ENCODE data around the gene SIRT6. TPM values are rescaled to one million over a fixed set of nuclear protein-coding genes. Genes with fewer than 3 reads are reported as not detected.
A peak's percentile ranks its signal among the peaks of the same experiment; 100 is the strongest.
"Not testable (repeated sequence)": the region's sequence is repeated elsewhere in the genome, so short reads cannot be mapped to it uniquely, and the experiment has no call there.

SIRT6 gene
- total RNA-seq, 2 donors from 2014 or later: 51.4 to 56.7 TPM

DNA sequence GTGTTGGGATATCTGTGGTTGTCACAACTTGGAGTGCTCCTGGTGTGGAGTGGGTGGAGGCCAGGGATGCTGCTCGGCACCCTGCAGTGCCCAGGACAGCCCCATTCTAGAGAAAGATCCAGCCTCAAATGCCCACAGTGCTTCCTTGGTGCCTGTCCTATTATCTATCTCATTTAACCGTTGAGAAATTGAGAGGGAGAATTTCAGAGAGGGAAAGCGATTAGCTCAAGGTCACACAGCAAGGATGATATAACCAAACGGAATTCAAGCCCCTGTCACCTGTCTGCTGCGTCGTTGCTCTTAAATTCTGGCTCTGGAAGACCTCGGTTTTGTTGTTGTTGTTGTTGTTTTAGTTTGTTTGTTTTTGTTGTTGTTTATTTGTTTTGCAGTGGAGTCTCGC lies 13.6 kb upstream of the SIRT6 start:
- no peak overlapping the region for H3K4me3 Mint-ChIP-seq
- no peak overlapping the region for H3K27ac Mint-ChIP-seq
- H3K4me1 Mint-ChIP-seq (ENCODE audit: low read depth in 2 of 2): peaks cover 11 to 16% of the 10 kb centered on the region in 2 donors

DNA sequence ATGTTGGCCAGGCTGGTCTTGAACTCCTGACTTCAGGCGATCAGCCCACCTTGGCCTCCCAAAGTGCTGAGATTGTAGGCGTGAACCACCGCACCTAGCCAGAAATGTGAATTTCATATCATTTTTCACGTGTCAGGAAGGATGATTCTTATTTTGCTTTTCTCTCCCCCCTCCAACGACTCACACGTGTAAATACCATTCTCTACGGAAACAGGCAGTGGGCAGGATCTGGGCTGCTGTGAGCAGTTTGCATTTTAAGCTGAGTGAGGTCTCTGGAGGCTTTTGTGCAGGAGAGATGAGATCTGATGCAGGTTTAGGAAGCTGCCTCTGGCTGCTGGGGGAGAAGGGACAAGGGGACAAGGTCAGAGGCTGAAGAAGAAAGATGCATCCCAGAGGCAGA lies 12.0 kb upstream of the SIRT6 start:
- Mint-ChIP-seq H3K4me1 (ENCODE audit: low read depth in 2 of 2) (peaks cover 11 to 16% of the 10 kb centered on the region in 2 donors), H3K4me3 (no peak overlapping the region), H3K27me3 (peaks cover 34 to 40% of the 10 kb centered on the region in 2 donors), H3K9me3 (peaks cover 8% of the 10 kb centered on the region), H3K36me3 (peaks cover 11% of the 10 kb centered on the region), H3K27ac (no peak overlapping the region)
- DNase-seq (ENCODE audit: low spot score) (no peak), ATAC-seq (no peak)

More for the DNA sequence above, 13.6 kb upstream of the SIRT6 start:
- no peak for ATAC-seq
- no peak for DNase-seq (ENCODE audit: low spot score)
- peaks cover 11% of the 10 kb centered on the region for H3K36me3 Mint-ChIP-seq
- H3K27me3 Mint-ChIP-seq: peaks cover 35 to 43% of the 10 kb centered on the region in 2 donors
- H3K9me3 Mint-ChIP-seq: peaks cover 8% of the 10 kb centered on the region

- not testable (repeated sequence) for H3K36me3 Mint-ChIP-seq; H3K4me1 Mint-ChIP-seq (ENCODE audit: low read depth in 2 of 2); DNase-seq (ENCODE audit: low spot score); H3K27ac Mint-ChIP-seq; H3K4me3 Mint-ChIP-seq; ATAC-seq; H3K9me3 Mint-ChIP-seq
- peaks cover 22 to 24% of the 10 kb centered on the region in 2 donors for H3K27me3 Mint-ChIP-seq
These were observed 10.2 kb upstream of the SIRT6 start for GRCh38 chr19:4192537-4192936.

- H3K27me3 Mint-ChIP-seq: peaks cover 7 to 12% of the 10 kb centered on the region in 2 donors
- no peaks in the 10 kb centered on the region for H3K36me3 Mint-ChIP-seq
- H3K4me3 Mint-ChIP-seq: no peak overlapping the region
- no peak for ATAC-seq
- no peaks in the 10 kb centered on the region for H3K9me3 Mint-ChIP-seq
- no peak for DNase-seq (ENCODE audit: low spot score)
- no peak overlapping the region for H3K27ac Mint-ChIP-seq
- H3K4me1 Mint-ChIP-seq (ENCODE audit: low read depth in 2 of 2): peaks cover 0 to 11% of the 10 kb centered on the region in 2 donors
These were observed 7.3 kb upstream of the SIRT6 start for GRCh38 chr19:4189641-4190040.

- H3K27ac Mint-ChIP-seq: no peak overlapping the region
- no peak overlapping the region for H3K4me3 Mint-ChIP-seq
- no peaks in the 10 kb centered on the region for H3K36me3 Mint-ChIP-seq
- H3K9me3 Mint-ChIP-seq: no peaks in the 10 kb centered on the region
- ATAC-seq: no peak
- DNase-seq (ENCODE audit: low spot score): no peak
- peaks cover 3 to 17% of the 10 kb centered on the region in 2 donors for H3K4me1 Mint-ChIP-seq (ENCODE audit: low read depth in 2 of 2)
- peaks cover 0 to 3% of the 10 kb centered on the region in 2 donors for H3K27me3 Mint-ChIP-seq
These were observed 5.2 kb upstream of the SIRT6 start for GRCh38 chr19:4187313-4188122.

DNA sequence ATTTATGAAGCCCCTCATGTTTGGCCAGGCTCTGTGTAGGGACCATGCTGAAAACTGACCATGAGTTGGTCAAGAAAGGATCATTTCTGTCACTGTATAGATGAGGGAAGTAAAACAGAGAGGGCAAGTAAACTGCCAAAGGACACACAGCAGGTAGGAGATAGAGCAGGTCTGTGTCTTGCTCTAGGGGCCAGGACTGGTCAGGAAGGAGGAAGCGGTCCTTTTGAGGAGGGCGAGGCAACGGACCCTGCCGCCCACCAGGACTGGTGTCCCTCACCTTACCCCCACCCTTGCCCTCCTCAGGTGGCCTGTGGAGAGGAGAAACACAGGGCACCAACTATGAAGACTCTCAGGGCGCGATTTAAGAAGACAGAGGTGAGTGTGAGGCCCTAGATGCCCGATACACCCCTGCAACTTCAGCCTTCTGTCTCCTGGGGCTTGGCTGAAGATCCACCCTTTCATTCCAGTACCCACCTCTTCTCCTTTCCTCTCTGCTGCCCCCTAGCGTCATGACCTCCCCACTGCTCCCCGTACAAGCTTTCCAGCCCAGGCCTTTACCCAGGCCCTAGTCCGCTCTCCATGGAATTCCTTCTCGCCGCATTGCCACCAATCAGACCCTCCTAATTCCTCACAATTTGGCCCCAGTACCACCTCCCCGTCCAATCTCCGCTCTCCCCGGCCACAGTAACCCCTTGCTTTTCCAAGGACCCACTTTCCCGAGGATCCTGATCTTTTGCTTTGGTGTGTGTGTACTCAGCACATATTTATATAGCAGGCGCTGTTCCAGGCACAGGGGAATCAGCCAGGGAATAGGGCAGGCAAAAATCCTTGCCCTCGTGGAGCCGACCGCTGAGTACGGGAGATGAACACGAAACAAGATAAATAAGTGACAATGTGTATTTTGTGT lies 4.0 kb upstream of the SIRT6 start:
- DNase-seq (ENCODE audit: low spot score) (peak; percentile 73), ATAC-seq (peak; percentile 50 to 52)
- H3K4me1 Mint-ChIP-seq (ENCODE audit: low read depth in 2 of 2): peaks cover 10 to 23% of the 10 kb centered on the region in 2 donors
- no peak overlapping the region for H3K27ac Mint-ChIP-seq
- peaks cover 0 to 3% of the 10 kb centered on the region in 2 donors for H3K27me3 Mint-ChIP-seq
- no peak overlapping the region for H3K4me3 Mint-ChIP-seq
- H3K9me3 Mint-ChIP-seq: no peaks in the 10 kb centered on the region
- no peaks in the 10 kb centered on the region for H3K36me3 Mint-ChIP-seq

DNA sequence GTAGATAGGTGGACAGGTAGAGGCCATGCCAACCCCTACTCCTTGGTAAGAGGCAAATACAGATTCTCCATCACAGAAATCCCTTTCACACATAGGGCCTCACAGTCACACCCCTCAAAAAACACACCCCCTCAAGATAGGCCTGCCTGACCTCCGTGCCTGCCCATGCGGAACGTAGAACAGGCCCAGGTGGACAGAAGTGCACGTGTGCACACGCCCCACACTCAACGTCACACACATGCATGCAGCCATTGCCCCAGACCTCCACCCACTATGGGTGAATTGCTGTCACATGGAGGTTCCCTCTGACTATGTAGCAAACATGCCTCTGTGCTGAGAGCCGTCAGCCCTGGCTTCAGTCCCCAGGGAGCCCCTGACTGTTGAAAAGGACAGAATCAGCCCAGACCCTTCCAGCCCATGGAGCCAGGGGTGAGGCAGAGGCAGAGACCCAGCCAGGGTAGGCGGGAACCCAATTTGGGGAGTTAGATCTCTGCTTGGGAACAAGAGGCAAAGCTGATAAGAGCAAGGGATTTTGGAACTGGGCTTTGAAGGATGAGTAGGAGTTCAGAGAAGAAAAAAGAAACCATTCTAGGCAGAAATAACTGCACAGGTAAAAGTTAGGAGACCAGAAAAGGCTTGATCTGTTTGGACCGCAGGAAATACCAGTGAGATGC lies 3.2 kb upstream of the SIRT6 start:
- H3K4me1 Mint-ChIP-seq (ENCODE audit: low read depth in 2 of 2): peaks cover 15 to 29% of the 10 kb centered on the region in 2 donors
- no peak for ATAC-seq
- H3K27me3 Mint-ChIP-seq: no peaks in the 10 kb centered on the region
- no peak for DNase-seq (ENCODE audit: low spot score)
- H3K4me3 Mint-ChIP-seq: peak overlapping the region; percentile 23
- H3K9me3 Mint-ChIP-seq: no peaks in the 10 kb centered on the region
- no peak overlapping the region for H3K27ac Mint-ChIP-seq
- H3K36me3 Mint-ChIP-seq: no peaks in the 10 kb centered on the region

DNA sequence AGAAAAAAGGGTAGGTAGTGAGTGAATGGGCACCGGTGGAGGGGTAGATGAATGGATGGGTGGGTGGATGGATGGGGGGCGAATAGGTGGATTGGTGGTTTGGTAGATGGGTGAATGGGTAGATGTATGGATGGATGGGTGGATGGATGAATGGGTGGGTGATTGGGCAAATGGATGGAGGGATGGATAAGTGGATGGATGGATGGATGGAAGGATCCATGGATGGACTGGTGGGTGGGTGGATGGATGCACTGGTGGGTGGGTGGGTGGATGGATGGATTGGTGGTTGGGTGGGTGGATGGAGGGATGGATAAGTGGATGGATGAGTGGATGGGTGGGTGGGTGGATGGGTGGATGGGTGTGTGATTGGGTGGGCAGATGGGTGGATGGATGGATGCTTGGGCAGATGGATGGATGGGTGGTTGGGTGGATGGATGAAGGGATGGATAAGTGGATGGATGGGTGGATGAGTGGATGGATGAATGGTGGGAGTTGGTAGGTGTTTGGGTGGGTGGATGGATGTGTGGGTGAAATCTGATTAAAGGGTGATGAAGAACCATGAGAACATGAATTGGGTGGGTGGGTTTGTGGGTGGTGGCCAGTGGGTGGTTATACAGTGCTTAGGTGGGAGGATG lies 2.5 kb upstream of the SIRT6 start:
- no peaks in the 10 kb centered on the region for H3K9me3 Mint-ChIP-seq
- no peak overlapping the region for H3K27ac Mint-ChIP-seq
- no peaks in the 10 kb centered on the region for H3K27me3 Mint-ChIP-seq
- peak overlapping the region; percentile 23 for H3K4me3 Mint-ChIP-seq
- H3K36me3 Mint-ChIP-seq: no peaks in the 10 kb centered on the region
- ATAC-seq: no peak
- DNase-seq (ENCODE audit: low spot score): no peak
- H3K4me1 Mint-ChIP-seq (ENCODE audit: low read depth in 2 of 2): peaks cover 16 to 30% of the 10 kb centered on the region in 2 donors

- H3K4me3 Mint-ChIP-seq: peak overlapping the region; percentile 23
- no peaks in the 10 kb centered on the region for H3K9me3 Mint-ChIP-seq
- no peaks in the 10 kb centered on the region for H3K27me3 Mint-ChIP-seq
- peaks cover 22 to 37% of the 10 kb centered on the region in 2 donors for H3K4me1 Mint-ChIP-seq (ENCODE audit: low read depth in 2 of 2)
- DNase-seq (ENCODE audit: low spot score): no peak
- peaks cover 5% of the 10 kb centered on the region for H3K36me3 Mint-ChIP-seq
- no peak overlapping the region for H3K27ac Mint-ChIP-seq
- ATAC-seq: no peak
These were observed 1.8 kb upstream of the SIRT6 start for GRCh38 chr19:4183967-4184717.

DNA sequence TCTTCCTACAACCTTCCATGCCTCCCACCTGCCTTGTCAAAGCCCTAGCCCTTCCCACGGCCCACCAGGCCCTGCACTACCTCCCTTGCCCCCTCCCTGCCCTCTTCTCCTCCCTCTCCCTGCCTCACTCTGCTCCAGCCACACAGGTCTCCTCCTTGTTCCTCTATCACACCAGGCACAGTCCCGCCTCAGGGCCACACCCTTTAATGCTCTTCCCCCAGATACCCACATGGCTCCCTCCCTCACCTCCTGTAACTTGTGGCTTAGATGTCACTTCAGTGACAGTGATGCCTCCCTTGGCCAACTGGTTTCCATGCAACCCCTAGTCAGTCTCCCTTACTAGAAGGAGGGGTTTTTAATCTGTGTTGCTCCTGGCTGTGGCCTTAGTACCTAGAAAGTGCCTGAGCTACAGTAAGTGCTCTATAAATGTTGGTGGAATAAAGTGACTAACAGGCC lies 1.3 kb downstream of the SIRT6 start:
- peaks cover 5% of the 10 kb centered on the region for H3K36me3 Mint-ChIP-seq
- H3K9me3 Mint-ChIP-seq: no peaks in the 10 kb centered on the region
- ATAC-seq (no peak), DNase-seq (ENCODE audit: low spot score) (no peak)
- peak overlapping the region; percentile 26 to 97 for H3K27ac Mint-ChIP-seq
- no peaks in the 10 kb centered on the region for H3K27me3 Mint-ChIP-seq
- H3K4me1 Mint-ChIP-seq (ENCODE audit: low read depth in 2 of 2): peaks cover 24 to 32% of the 10 kb centered on the region in 2 donors
- peak overlapping the region; percentile 97 for H3K4me3 Mint-ChIP-seq

GRCh38 chr19:4178990-4179389 lies 3.4 kb downstream of the SIRT6 start:
- H3K36me3 Mint-ChIP-seq: peaks cover 5% of the 10 kb centered on the region
- no peak for DNase-seq (ENCODE audit: low spot score)
- H3K9me3 Mint-ChIP-seq: no peaks in the 10 kb centered on the region
- H3K4me1 Mint-ChIP-seq (ENCODE audit: low read depth in 2 of 2): peaks cover 24 to 25% of the 10 kb centered on the region in 2 donors
- no peaks in the 10 kb centered on the region for H3K27me3 Mint-ChIP-seq
- peak overlapping the region; percentile 52 for H3K4me3 Mint-ChIP-seq
- no peak overlapping the region for H3K27ac Mint-ChIP-seq
- ATAC-seq: no peak

DNA sequence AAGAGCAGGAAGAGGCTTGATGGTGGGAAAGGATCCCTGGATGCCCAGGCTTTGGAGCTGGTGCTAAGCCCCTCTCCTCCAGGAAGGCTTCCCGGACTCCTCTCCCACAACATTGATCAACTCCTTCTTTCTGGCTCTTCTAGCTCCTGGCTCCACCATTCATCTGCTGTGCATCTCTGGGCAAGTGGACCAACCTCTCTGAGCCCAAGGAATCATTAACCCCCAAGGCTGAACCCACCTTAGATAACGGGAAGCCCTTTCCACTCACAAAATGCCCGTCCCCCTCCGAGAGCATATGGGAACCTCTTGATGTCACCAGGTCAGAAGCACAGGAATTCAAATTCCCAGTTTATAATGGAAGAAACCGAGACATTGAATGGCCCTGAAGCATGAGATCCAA lies 5.2 kb downstream of the SIRT6 start:
- no peak overlapping the region for H3K4me3 Mint-ChIP-seq
- DNase-seq (ENCODE audit: low spot score) (no peak), ATAC-seq (no peak)
- peaks cover 18 to 22% of the 10 kb centered on the region in 2 donors for H3K4me1 Mint-ChIP-seq (ENCODE audit: low read depth in 2 of 2)
- peaks cover 5 to 7% of the 10 kb centered on the region in 2 donors for H3K27me3 Mint-ChIP-seq
- H3K27ac Mint-ChIP-seq: no peak overlapping the region
- no peaks in the 10 kb centered on the region for H3K9me3 Mint-ChIP-seq
- peaks cover 5% of the 10 kb centered on the region for H3K36me3 Mint-ChIP-seq

- Mint-ChIP-seq H3K27me3 (peaks cover 8 to 11% of the 10 kb centered on the region in 2 donors), H3K36me3 (peaks cover 5% of the 10 kb centered on the region), H3K4me3 (no peak overlapping the region), H3K27ac (no peak overlapping the region), H3K4me1 (ENCODE audit: low read depth in 2 of 2) (peaks cover 9 to 14% of the 10 kb centered on the region in 2 donors), H3K9me3 (no peaks in the 10 kb centered on the region)
- no peak for DNase-seq (ENCODE audit: low spot score)
- ATAC-seq: no peak
These were observed 6.8 kb downstream of the SIRT6 start for GRCh38 chr19:4175669-4175931.

Data from natural killer cell treated with Interleukin-12 subunit alpha and Interleukin-12 subunit beta and Interleukin-15 and Interleukin-18, amount 100 ng/mL, for 72 hours (primary cell).